RWPE1 (cell line): ENCODE data around the gene WTAP.
"Not testable (repeated sequence)": the region's sequence is repeated elsewhere in the genome, so short reads cannot be mapped to it uniquely, and the experiment has no call there.

ENCODE experiments used
- CTCF ChIA-PET: fragments of 350-600 bp; sonication (Branson Sonifier 250); formaldehyde crosslinking; extraction: SDS; loops from one replicate; lab custom pipeline; 2021; lab: Yijun Ruan, JAX
- POLR2A ChIA-PET: fragments of 400-600 bp; formaldehyde crosslinking; extraction: SDS; loops from one replicate; lab custom pipeline; 2020; ENCODE audit warnings: antibody characterized with exemption; ENCODE audit not compliant: low non-redundant PET; lab: Yijun Ruan, JAX
- DNase-seq: peaks from one replicate; pipeline ENCODE4 v3.0.0; 2012; ENCODE audit warnings: low spot score
- H3K27ac ChIP-seq: fragments of 450-650 bp; 2 replicates; pipeline ENCODE4 v1.5.1; 2017
- CTCF ChIP-seq: fragments of 450-650 bp; conservative IDR thresholded peaks from 2 replicates; pipeline ENCODE4 v1.5.1; 2017; ENCODE audit warnings: low read depth, mild to moderate bottlenecking

The WTAP gene

GRCh38 chr6:159701413-159701999, 25.8 kb upstream of the WTAP start:
- peak overlapping the region; percentile 90 for H3K27ac ChIP-seq
- ChIA-PET CTCF (no interaction called here), POLR2A (no interaction called here)
- no peak for TF ChIP-seq CTCF
- peak; percentile 76 for DNase-seq

- H3K27ac ChIP-seq, CTCF ChIA-PET, DNase-seq, POLR2A ChIA-PET: not testable (repeated sequence)
These were observed 16.7 kb upstream of the WTAP start for GRCh38 chr6:159710603-159711002.

- POLR2A ChIA-PET, CTCF ChIA-PET, H3K27ac ChIP-seq, DNase-seq: not testable (repeated sequence)
These were observed 14.9 kb upstream of the WTAP start for GRCh38 chr6:159712389-159712788.

GRCh38 chr6:159713984-159714383, 13.3 kb upstream of the WTAP start:
- H3K27ac ChIP-seq: no peak overlapping the region
- CTCF ChIA-PET: no interaction called here
- no peak for DNase-seq
- POLR2A ChIA-PET: no interaction called here
- no peak for TF ChIP-seq CTCF

GRCh38 chr6:159714404-159714803, 12.9 kb upstream of the WTAP start:
- DNase-seq: no peak
- CTCF ChIA-PET: no interaction called here
- POLR2A ChIA-PET: no interaction called here
- no peak for TF ChIP-seq CTCF
- no peak overlapping the region for H3K27ac ChIP-seq

GRCh38 chr6:159715166-159715565, 12.1 kb upstream of the WTAP start:
- TF ChIP-seq CTCF: no peak
- ChIA-PET CTCF (no interaction called here), POLR2A (no interaction called here)
- no peak for DNase-seq
- peak overlapping the region; percentile 84; the same call in 1 of the 2 replicates for H3K27ac ChIP-seq

GRCh38 chr6:159715605-159716004, 11.7 kb upstream of the WTAP start:
- ChIA-PET POLR2A (no interaction called here), CTCF (no interaction called here)
- peak overlapping the region; percentile 84 for H3K27ac ChIP-seq
- no peak for DNase-seq
- no peak for TF ChIP-seq CTCF
